Lower leg skin (tissue), 3 donors: Measurements from ENCODE around the gene BTG1.

Experiments used
- CTCF ChIP-seq, 3 donors: fragments of 450-650 bp; IDR thresholded peaks; one replicate each; pipeline ENCODE4 v1.5.1; 2016; ENCODE audit warnings: antibody characterized with exemption in 3 of 3, mild to moderate bottlenecking in 3 of 3, moderate library complexity in 2 of 3
- POLR2A ChIP-seq, 2 donors: fragments of 450-650 bp; IDR thresholded peaks; one replicate each; pipeline ENCODE4 v1.6.1; 2016 to 2017; ENCODE audit warnings: antibody characterized with exemption in 2 of 2, mild to moderate bottlenecking in 1 of 2, moderate library complexity in 1 of 2

GRCh38 chr12:92138626-92139025 lies 7.0 kb downstream of the BTG1 start:
- TF ChIP-seq CTCF (IDR thresholded peaks at IDR 0.05) = no peak
- no peak for TF ChIP-seq POLR2A (IDR thresholded peaks at IDR 0.05)
